Activated B cell treated with CpG ODN at 0.5 μM for 24 hours (primary cell): ENCODE measurements around the gene NBAS. TPM values are rescaled to one million over a fixed set of nuclear protein-coding genes. Genes with fewer than 3 reads are reported as not detected.
"Not testable (repeated sequence)": the region's sequence is repeated elsewhere in the genome, so short reads cannot be mapped to it uniquely, and the experiment has no call there.

Experiments used
- ATAC-seq: fragments of 200-7000 bp; cut with Tn5 transposase; one replicate; pipeline ENCODE4 v1.10.0; 2021; ENCODE audit warnings: low read depth, mild to moderate bottlenecking, moderate library complexity
- CTCF ChIA-PET: fragments of 350-600 bp; sonication (Branson Sonifier 250); formaldehyde crosslinking; loops from one replicate; lab custom pipeline; 2021; ENCODE audit warnings: antibody characterized with exemption; lab: Charles Lee
- POLR2A ChIA-PET: fragments of 350-600 bp; sonication (Branson Sonifier 250); formaldehyde crosslinking; loops from one replicate; lab custom pipeline; 2021; ENCODE audit warnings: antibody characterized with exemption; lab: Charles Lee
- DNase-seq: peaks from one replicate; pipeline ENCODE4 v3.0.0; 2022
- H3K27ac Mint-ChIP-seq: one replicate; pipeline ENCODE4 v1.8.0; 2020; ENCODE audit warnings: mixed read lengths
- H3K27me3 Mint-ChIP-seq: one replicate; pipeline ENCODE4 v1.8.0; 2021; ENCODE audit warnings: mixed read lengths
- H3K36me3 Mint-ChIP-seq: one replicate; pipeline ENCODE4 v1.8.0; 2021; ENCODE audit warnings: low read depth, mixed read lengths
- H3K4me1 Mint-ChIP-seq: one replicate; pipeline ENCODE4 v1.8.0; 2021; ENCODE audit warnings: mixed read lengths
- H3K4me3 Mint-ChIP-seq: one replicate; pipeline ENCODE4 v1.8.0; 2020; ENCODE audit warnings: mild to moderate bottlenecking, mixed read lengths
- H3K9me3 Mint-ChIP-seq: one replicate; pipeline ENCODE4 v1.8.0; 2020; ENCODE audit warnings: mixed read lengths
- intact Hi-C: fragments of 100-400 bp; cut with micrococcal nuclease; formaldehyde crosslinking; loops from one replicate; pipeline ENCODE4 v1.15.1; 2024
- total RNA-seq: library from RNA; stranded (reverse); gene quantifications from 2 replicates; pipeline ENCODE4 v1.2.3, GENCODE V29; 2022
- TF ChIP-seq, protein P1 (sequence below): fragments of 200-600 bp; IDR thresholded peaks from one replicate; pipeline ENCODE4 v1.8.0; 2022; ENCODE audit warnings: antibody characterized with exemption, mild to moderate bottlenecking

NBAS gene
- total RNA-seq, 1 donor from 2014 or later, result 40.1 TPM

DNA sequence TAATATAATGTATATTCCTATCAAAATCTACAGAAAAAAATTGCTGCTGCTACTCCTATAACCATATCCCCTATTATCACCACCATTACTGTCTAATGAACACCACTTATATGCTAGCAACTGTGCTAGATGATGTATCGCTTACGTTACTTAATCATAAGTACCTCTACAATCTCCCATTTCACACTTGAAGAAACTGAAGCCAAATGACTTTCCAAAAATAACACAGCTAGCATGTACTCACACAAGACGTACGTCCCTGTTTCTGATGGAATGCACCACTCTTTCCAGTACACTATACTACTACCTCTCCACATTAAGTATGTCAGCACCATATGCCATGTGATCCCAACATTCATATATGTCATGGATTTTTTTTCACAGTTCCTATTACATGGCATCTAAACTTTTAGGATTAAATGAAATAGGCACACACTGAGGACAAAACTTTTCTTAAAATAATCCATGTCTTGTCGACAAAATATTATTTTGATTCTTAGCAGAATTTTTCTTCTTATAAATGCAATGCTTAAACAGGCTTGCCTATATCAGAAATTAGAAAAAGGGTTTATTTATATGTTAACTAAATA, 112.8 kb downstream of the NBAS start:
- Mint-ChIP-seq H3K36me3 (peaks cover 30% of the 10 kb centered on the region), H3K4me3 (no peak overlapping the region), H3K27me3 (no peaks in the 10 kb centered on the region), H3K4me1 (no peaks in the 10 kb centered on the region), H3K9me3 (peaks cover 9% of the 10 kb centered on the region), H3K27ac (no peak overlapping the region)
- ChIA-PET POLR2A (no interaction called here), CTCF (no interaction called here)
- no peak for ATAC-seq
- TF ChIP-seq, protein P1, sequence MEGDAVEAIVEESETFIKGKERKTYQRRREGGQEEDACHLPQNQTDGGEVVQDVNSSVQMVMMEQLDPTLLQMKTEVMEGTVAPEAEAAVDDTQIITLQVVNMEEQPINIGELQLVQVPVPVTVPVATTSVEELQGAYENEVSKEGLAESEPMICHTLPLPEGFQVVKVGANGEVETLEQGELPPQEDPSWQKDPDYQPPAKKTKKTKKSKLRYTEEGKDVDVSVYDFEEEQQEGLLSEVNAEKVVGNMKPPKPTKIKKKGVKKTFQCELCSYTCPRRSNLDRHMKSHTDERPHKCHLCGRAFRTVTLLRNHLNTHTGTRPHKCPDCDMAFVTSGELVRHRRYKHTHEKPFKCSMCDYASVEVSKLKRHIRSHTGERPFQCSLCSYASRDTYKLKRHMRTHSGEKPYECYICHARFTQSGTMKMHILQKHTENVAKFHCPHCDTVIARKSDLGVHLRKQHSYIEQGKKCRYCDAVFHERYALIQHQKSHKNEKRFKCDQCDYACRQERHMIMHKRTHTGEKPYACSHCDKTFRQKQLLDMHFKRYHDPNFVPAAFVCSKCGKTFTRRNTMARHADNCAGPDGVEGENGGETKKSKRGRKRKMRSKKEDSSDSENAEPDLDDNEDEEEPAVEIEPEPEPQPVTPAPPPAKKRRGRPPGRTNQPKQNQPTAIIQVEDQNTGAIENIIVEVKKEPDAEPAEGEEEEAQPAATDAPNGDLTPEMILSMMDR, result no peak
- intact Hi-C loops, result no loop called here
- no peak for DNase-seq

- ATAC-seq, result no peak
- ChIA-PET POLR2A (no interaction called here), CTCF (no interaction called here)
- peaks cover 21% of the 10 kb centered on the region for H3K36me3 Mint-ChIP-seq
- TF ChIP-seq, protein P1, result no peak
- no peak overlapping the region for H3K27ac Mint-ChIP-seq
- DNase-seq, result no peak
- no peaks in the 10 kb centered on the region for H3K4me1 Mint-ChIP-seq
- H3K9me3 Mint-ChIP-seq, result peaks cover 9% of the 10 kb centered on the region
- intact Hi-C loops, result no loop called here
- H3K4me3 Mint-ChIP-seq, result no peak overlapping the region
- H3K27me3 Mint-ChIP-seq, result no peaks in the 10 kb centered on the region
Measured at GRCh38 chr2:15447381-15447780, 113.8 kb downstream of the NBAS start.

GRCh38 chr2:15446961-15447360, 114.2 kb downstream of the NBAS start:
- Mint-ChIP-seq H3K27me3 (no peaks in the 10 kb centered on the region), H3K36me3 (peaks cover 19% of the 10 kb centered on the region), H3K4me1 (no peaks in the 10 kb centered on the region), H3K9me3 (peaks cover 9% of the 10 kb centered on the region), H3K4me3 (no peak overlapping the region), H3K27ac (no peak overlapping the region)
- POLR2A ChIA-PET, result no interaction called here
- CTCF ChIA-PET, result no interaction called here
- TF ChIP-seq, protein P1, result no peak
- DNase-seq, result no peak
- intact Hi-C loops, result no loop called here
- ATAC-seq, result no peak

- Mint-ChIP-seq H3K4me1 (no peaks in the 10 kb centered on the region), H3K9me3 (peaks cover 9% of the 10 kb centered on the region), H3K36me3 (peaks cover 16% of the 10 kb centered on the region), H3K27me3 (no peaks in the 10 kb centered on the region), H3K4me3 (no peak overlapping the region), H3K27ac (no peak overlapping the region)
- ATAC-seq (no peak), DNase-seq (no peak)
- ChIA-PET POLR2A (no interaction called here), CTCF (no interaction called here)
- intact Hi-C loops, result no loop called here
- TF ChIP-seq, protein P1, result no peak
Measured at GRCh38 chr2:15445891-15446562, 115.1 kb downstream of the NBAS start.

DNA sequence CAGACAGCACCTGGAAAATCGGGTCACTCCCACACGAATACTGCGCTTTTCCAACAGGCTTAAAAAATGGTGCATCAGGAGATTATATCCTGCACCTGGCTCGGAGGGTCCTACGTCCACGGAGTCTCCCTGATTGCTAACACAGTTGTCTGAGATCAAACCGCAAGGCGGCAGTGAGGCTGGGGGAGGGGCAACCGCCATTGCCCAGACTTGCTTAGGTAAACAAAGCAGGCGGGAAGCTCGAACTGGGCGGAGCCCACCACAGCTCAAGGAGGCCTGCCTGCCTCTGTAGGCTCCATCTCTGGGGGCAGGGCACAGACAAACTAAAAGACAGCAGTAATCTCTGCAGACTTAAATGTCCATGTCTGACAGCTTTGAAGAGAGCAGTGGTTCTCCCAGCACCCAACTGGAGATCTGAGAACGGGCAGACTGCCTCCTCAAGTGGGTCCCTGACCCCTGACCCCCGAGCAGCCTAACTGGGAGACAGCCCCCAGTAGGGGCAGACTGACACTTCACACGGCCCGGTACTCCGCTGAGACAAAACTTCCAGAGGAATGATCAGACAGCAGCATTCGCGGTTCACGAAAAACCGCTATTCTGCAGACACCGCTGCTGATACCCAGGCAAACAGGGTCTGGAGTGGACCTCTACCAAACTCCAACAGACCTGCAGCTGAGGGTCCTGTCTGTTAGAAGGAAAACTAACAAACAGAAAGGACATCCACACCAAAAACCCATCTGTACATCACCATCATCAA, 121.2 kb downstream of the NBAS start:
- DNase-seq, ATAC-seq, H3K27ac Mint-ChIP-seq, H3K9me3 Mint-ChIP-seq, CTCF ChIA-PET, POLR2A ChIA-PET, H3K4me3 Mint-ChIP-seq, H3K4me1 Mint-ChIP-seq, intact Hi-C loops, H3K27me3 Mint-ChIP-seq: not testable (repeated sequence)
- H3K36me3 Mint-ChIP-seq, result peaks cover 15% of the 10 kb centered on the region

- CTCF ChIA-PET, result not testable (repeated sequence)
Measured at GRCh38 chr2:15439366-15439765, 121.8 kb downstream of the NBAS start.

More at GRCh38 chr2:15439366-15439765, 121.8 kb downstream of the NBAS start:
- H3K4me1 Mint-ChIP-seq, intact Hi-C loops, DNase-seq, H3K27me3 Mint-ChIP-seq, H3K9me3 Mint-ChIP-seq, H3K27ac Mint-ChIP-seq, POLR2A ChIA-PET, H3K4me3 Mint-ChIP-seq, ATAC-seq: not testable (repeated sequence)
- peaks cover 15% of the 10 kb centered on the region for H3K36me3 Mint-ChIP-seq
